SK-N-SH (cell line): ENCODE data around the gene ENTPD6. TPM values are rescaled to one million over a fixed set of nuclear protein-coding genes. Genes with fewer than 3 reads are reported as not detected.

Experiments
- CTCF ChIA-PET: fragments of 300-600, 350-600 bp; formaldehyde crosslinking; extraction: SDS; loops from one replicate; lab custom pipeline; 2021; lab: Yijun Ruan, JAX
- POLR2A ChIA-PET: fragments of 350-600 bp; sonication (Branson Sonifier 250); formaldehyde crosslinking; extraction: SDS; loops from one replicate; lab custom pipeline; 2020; ENCODE audit warnings: antibody characterized with exemption, inconsistent platforms; lab: Yijun Ruan, JAX
- DNase-seq: peaks from one replicate; pipeline ENCODE4 v3.0.0; 2012
- H2AFZ ChIP-seq: fragments of 200-600 bp; sonication (generic); 2 replicates; pipeline ENCODE4 v1.8.1; 2016; ENCODE audit warnings: antibody characterized with exemption, mild to moderate bottlenecking, low read depth
- H3F3A ChIP-seq: fragments of 200-600 bp; sonication (generic); replicated peaks from 2 replicates; pipeline ENCODE3; 2016; ENCODE audit warnings: antibody characterized with exemption, mild to moderate bottlenecking; ENCODE audit not compliant: insufficient read depth
- H3K27ac ChIP-seq, 2 experiments: fragments of 200-500 bp in 1 of 2; fragments of 200-600 bp in 1 of 2; sonication (Bioruptor generic) in 1 of 2; sonication (generic), shearing (Covaris generic) in 1 of 2; 2 replicates each; pipeline versions ENCODE4 v1.5.1 to v1.6.1; 2014 to 2016; ENCODE audit warnings: low read depth in 2 of 2, inconsistent platforms in 1 of 2, low read length in 1 of 2, mild to moderate bottlenecking in 1 of 2, mixed read lengths in 1 of 2
- H3K27me3 ChIP-seq: fragments of 200-600 bp; sonication (generic), shearing (Covaris generic); 2 replicates; pipeline ENCODE4 v1.6.1; 2016; ENCODE audit warnings: mixed run types; ENCODE audit not compliant: insufficient read depth
- H3K36me3 ChIP-seq, 2 experiments: fragments of 200-500 bp in 1 of 2; fragments of 200-600 bp in 1 of 2; sonication (Bioruptor generic) in 1 of 2; sonication (generic) in 1 of 2; replicated peaks in 1 of 2; 2 replicates each; pipeline versions ENCODE3 to v1.5.1; 2014 to 2016; ENCODE audit warnings: low read length in 1 of 2, mild to moderate bottlenecking in 1 of 2; ENCODE audit not compliant: insufficient read depth in 2 of 2, control insufficient read depth in 1 of 2
- H3K4me1 ChIP-seq, 2 experiments: fragments of 200-500 bp in 1 of 2; fragments of 200-600 bp in 1 of 2; sonication (Bioruptor generic) in 1 of 2; sonication (generic), shearing (Covaris generic) in 1 of 2; 2 replicates each; pipeline versions ENCODE4 v1.5.1 to v1.6.1; 2014 to 2016; ENCODE audit warnings: low read depth in 1 of 2, low read length in 1 of 2, mixed run types in 1 of 2; ENCODE audit not compliant: insufficient read depth in 2 of 2, control insufficient read depth in 1 of 2
- H3K4me2 ChIP-seq: fragments of 200-600 bp; sonication (generic), shearing (Covaris generic); 2 replicates; pipeline ENCODE4 v1.6.1; 2017; ENCODE audit warnings: mixed run types
- H3K4me3 ChIP-seq, 2 experiments: fragments of 200-500 bp in 1 of 2; fragments of 200-600 bp in 1 of 2; sonication (Bioruptor generic) in 1 of 2; sonication (generic), shearing (Covaris generic) in 1 of 2; 2 replicates each; pipeline versions ENCODE4 v1.5.1 to v1.8.1; 2014 to 2016; ENCODE audit warnings: low read depth in 2 of 2, inconsistent platforms in 1 of 2, low read length in 1 of 2, mild to moderate bottlenecking in 1 of 2, mixed read lengths in 1 of 2, moderate library complexity in 1 of 2
- H3K79me2 ChIP-seq: fragments of 200-600 bp; sonication (generic); 2 replicates; pipeline ENCODE4 v1.8.1; 2017; ENCODE audit warnings: mild to moderate bottlenecking; ENCODE audit not compliant: insufficient read depth
- H3K9ac ChIP-seq: fragments of 200-600 bp; sonication (generic); 2 replicates; pipeline ENCODE4 v1.6.1; 2017; ENCODE audit warnings: mixed run types
- H3K9me2 ChIP-seq: fragments of 200-600 bp; sonication (generic); 2 replicates; pipeline ENCODE4 v1.6.1; 2017; ENCODE audit warnings: mixed run types
- H3K9me3 ChIP-seq: fragments of 200-600 bp; sonication (generic); 2 replicates; pipeline ENCODE4 v1.6.1; 2017; ENCODE audit warnings: mixed run types, mild to moderate bottlenecking, moderate library complexity
- H4K20me1 ChIP-seq: fragments of 200-600 bp; sonication (generic); 2 replicates; pipeline ENCODE4 v1.6.1; 2017; ENCODE audit warnings: mild to moderate bottlenecking, mixed run types; ENCODE audit not compliant: insufficient read depth
- CHD2 ChIP-seq: fragments of 150-350 bp; IDR thresholded peaks from 2 replicates; pipeline ENCODE4 v1.6.1; 2018; ENCODE audit warnings: low read length; ENCODE audit not compliant: partially characterized antibody
- EZH2phosphoT487 ChIP-seq: fragments of 200-600 bp; sonication (generic); IDR thresholded peaks from 2 replicates; pipeline ENCODE4 v1.6.1; 2017; ENCODE audit warnings: low read depth, mixed run types, mild to moderate bottlenecking, antibody characterized with exemption, moderate library complexity, borderline replicate concordance
- FOXJ3 ChIP-seq: sonication (generic); formaldehyde crosslinking; IDR thresholded peaks from 2 replicates; pipeline ENCODE4 v1.5.1; 2020; ENCODE audit warnings: mild to moderate bottlenecking, missing genetic modification reagents
- GABPA ChIP-seq: IDR thresholded peaks from 2 replicates; pipeline ENCODE4 v1.4.0; 2012; ENCODE audit warnings: low read depth, mild to moderate bottlenecking
- JUND ChIP-seq: IDR thresholded peaks from 2 replicates; pipeline ENCODE4 v1.4.0; 2012
- POLR2AphosphoS5 ChIP-seq: IDR thresholded peaks from 2 replicates; pipeline ENCODE4 v1.6.1; 2012; ENCODE audit warnings: low read depth, low read length
- RAD21 ChIP-seq: IDR thresholded peaks from 2 replicates; pipeline ENCODE4 v1.6.1; 2012; ENCODE audit warnings: mild to moderate bottlenecking, low read length
- TAF1 ChIP-seq: IDR thresholded peaks from 2 replicates; pipeline ENCODE4 v1.6.1; 2012; ENCODE audit warnings: low read depth, mild to moderate bottlenecking, low read length, moderate library complexity, borderline replicate concordance
- WGBS: methylation state at CpG from one replicate; pipeline ENCODE4 v1.1.6; 2017; ENCODE audit warnings: low lambda C conversion rate; 5-methylcytosine and 5-hydroxymethylcytosine counted together
- polyA plus RNA-seq, 3 experiments: library from polyadenylated mRNA; depleted of rRNA; stranded (reverse); fragments of >200 nt; gene quantifications; 2 replicates each; pipeline ENCODE4 v1.2.3, GENCODE V29; 2012
- TF ChIP-seq, protein P1 (sequence below): fragments of 200-600 bp; sonication (generic); IDR thresholded peaks from 2 replicates; pipeline ENCODE4 v1.6.1; 2017; ENCODE audit warnings: antibody characterized with exemption, mild to moderate bottlenecking, moderate library complexity
- TF ChIP-seq, protein P2 (sequence below): IDR thresholded peaks from 2 replicates; pipeline ENCODE4 v1.4.0; 2012; ENCODE audit warnings: low read depth, borderline replicate concordance
- TF ChIP-seq, protein P3 (sequence below): IDR thresholded peaks from 2 replicates; pipeline ENCODE4 v1.4.0; 2012; ENCODE audit warnings: low read depth, borderline replicate concordance
- TF ChIP-seq, protein P4 (sequence below): fragments of 150-350 bp; IDR thresholded peaks from 2 replicates; pipeline ENCODE4 v1.6.1; 2017; ENCODE audit warnings: antibody characterized with exemption, low read length, low read depth, borderline replicate concordance
- TF ChIP-seq, protein P5 (sequence below): IDR thresholded peaks from 2 replicates; pipeline ENCODE4 v1.6.1; 2012; ENCODE audit warnings: mild to moderate bottlenecking, low read depth, low read length, moderate library complexity
- TF ChIP-seq, protein P6 (sequence below): IDR thresholded peaks from 2 replicates; pipeline ENCODE4; 2012

ENTPD6 gene
- polyA plus RNA-seq, 1 of the 3 experiments (the other 2 are of a cell fraction) = 76.1 TPM

DNA sequence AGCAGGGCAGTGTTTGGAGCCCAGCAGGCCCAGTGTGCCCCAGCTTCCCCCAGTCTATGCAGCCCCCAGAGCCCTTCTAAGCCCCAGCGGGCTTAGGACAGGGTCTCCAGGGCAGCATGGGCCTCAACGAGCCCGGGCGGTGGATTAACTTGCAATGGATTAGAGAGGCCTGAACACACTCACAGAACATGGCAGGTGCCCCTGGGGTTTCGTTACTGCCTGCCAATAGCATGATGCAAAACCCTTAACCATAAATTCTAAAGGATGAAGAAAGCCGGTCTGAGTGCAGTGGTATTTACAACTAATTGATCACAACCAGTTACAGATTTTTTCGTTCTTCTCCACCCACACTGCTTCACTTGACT, 18.9 kb downstream of the ENTPD6 start:
- Histone ChIP-seq H2AFZ (no peak overlapping the region), H3F3A (no peaks in the 10 kb centered on the region), H3K9ac (no peak overlapping the region), H3K27ac (no peak overlapping the region), H3K36me3 (peaks cover 35 to 43% of the 10 kb centered on the region in 2 experiments), H3K27me3 (no peaks in the 10 kb centered on the region), H3K4me1 (no peaks in the 10 kb centered on the region), H3K4me3 (no peak overlapping the region), H3K4me2 (no peak overlapping the region), H3K9me2 (no peaks in the 10 kb centered on the region), H4K20me1 (no peaks in the 10 kb centered on the region), H3K79me2 (no peaks in the 10 kb centered on the region), H3K9me3 (no peaks in the 10 kb centered on the region)
- POLR2A ChIA-PET = no interaction called here
- CTCF ChIA-PET = no interaction called here
- no peak for DNase-seq
- 88% methylated on average over 7 of the region's 7 CpGs for WGBS
- no peak for TF ChIP-seq TAF1
- TF ChIP-seq, protein P1, sequence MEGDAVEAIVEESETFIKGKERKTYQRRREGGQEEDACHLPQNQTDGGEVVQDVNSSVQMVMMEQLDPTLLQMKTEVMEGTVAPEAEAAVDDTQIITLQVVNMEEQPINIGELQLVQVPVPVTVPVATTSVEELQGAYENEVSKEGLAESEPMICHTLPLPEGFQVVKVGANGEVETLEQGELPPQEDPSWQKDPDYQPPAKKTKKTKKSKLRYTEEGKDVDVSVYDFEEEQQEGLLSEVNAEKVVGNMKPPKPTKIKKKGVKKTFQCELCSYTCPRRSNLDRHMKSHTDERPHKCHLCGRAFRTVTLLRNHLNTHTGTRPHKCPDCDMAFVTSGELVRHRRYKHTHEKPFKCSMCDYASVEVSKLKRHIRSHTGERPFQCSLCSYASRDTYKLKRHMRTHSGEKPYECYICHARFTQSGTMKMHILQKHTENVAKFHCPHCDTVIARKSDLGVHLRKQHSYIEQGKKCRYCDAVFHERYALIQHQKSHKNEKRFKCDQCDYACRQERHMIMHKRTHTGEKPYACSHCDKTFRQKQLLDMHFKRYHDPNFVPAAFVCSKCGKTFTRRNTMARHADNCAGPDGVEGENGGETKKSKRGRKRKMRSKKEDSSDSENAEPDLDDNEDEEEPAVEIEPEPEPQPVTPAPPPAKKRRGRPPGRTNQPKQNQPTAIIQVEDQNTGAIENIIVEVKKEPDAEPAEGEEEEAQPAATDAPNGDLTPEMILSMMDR = no peak
- TF ChIP-seq, protein P2, sequence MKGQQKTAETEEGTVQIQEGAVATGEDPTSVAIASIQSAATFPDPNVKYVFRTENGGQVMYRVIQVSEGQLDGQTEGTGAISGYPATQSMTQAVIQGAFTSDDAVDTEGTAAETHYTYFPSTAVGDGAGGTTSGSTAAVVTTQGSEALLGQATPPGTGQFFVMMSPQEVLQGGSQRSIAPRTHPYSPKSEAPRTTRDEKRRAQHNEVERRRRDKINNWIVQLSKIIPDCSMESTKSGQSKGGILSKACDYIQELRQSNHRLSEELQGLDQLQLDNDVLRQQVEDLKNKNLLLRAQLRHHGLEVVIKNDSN = no peak

DNA sequence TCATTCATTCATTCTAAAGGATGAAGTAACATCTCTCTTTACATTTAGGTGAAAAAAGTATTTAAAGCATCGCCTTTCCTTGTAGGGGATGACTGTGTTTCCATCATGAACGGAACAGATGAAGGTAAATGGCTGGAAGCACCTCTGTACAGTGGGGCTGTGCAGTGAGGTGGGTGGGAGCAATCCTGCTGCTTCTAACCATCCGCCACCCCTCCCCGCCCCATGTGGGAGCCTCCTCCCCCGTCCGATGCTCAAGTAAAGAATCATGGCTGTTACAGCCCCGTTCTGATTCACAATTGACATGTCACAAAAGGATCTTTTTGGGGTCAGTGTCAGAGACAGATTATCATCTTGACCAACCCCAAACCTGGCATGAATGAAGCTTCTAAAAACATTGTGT, 19.3 kb downstream of the ENTPD6 start:
- 92% methylated on average over 7 of the region's 7 CpGs for WGBS
- DNase-seq = no peak
- H3K27ac ChIP-seq = no peak overlapping the region
- no peaks in the 10 kb centered on the region for H3K27me3 ChIP-seq
- no peak overlapping the region for H3K4me3 ChIP-seq
- no peaks in the 10 kb centered on the region for H3F3A ChIP-seq
- H3K79me2 ChIP-seq = no peaks in the 10 kb centered on the region
- ChIA-PET CTCF (no interaction called here), POLR2A (interaction anchor here (0.6 to 0.9 kb wide), 2 partner anchors 11 to 14 kb away, joined by 3 read pairs; no protein-coding TSS in a partner anchor)
- no peak overlapping the region for H2AFZ ChIP-seq
- no peak overlapping the region for H3K9ac ChIP-seq
- no peaks in the 10 kb centered on the region for H3K9me3 ChIP-seq
- H4K20me1 ChIP-seq = no peaks in the 10 kb centered on the region
- H3K4me2 ChIP-seq = no peak overlapping the region
- no peaks in the 10 kb centered on the region for H3K4me1 ChIP-seq
- H3K9me2 ChIP-seq = no peaks in the 10 kb centered on the region
- H3K36me3 ChIP-seq = peaks cover 38 to 39% of the 10 kb centered on the region in 2 experiments
- TF ChIP-seq RAD21 (no peak), GABPA (no peak), FOXJ3 (CRISPR knock-in tag) (no peak), JUND (no peak), EZH2phosphoT487 (no peak), POLR2AphosphoS5 (no peak), CHD2 (no peak)
- TF ChIP-seq, protein P3, sequence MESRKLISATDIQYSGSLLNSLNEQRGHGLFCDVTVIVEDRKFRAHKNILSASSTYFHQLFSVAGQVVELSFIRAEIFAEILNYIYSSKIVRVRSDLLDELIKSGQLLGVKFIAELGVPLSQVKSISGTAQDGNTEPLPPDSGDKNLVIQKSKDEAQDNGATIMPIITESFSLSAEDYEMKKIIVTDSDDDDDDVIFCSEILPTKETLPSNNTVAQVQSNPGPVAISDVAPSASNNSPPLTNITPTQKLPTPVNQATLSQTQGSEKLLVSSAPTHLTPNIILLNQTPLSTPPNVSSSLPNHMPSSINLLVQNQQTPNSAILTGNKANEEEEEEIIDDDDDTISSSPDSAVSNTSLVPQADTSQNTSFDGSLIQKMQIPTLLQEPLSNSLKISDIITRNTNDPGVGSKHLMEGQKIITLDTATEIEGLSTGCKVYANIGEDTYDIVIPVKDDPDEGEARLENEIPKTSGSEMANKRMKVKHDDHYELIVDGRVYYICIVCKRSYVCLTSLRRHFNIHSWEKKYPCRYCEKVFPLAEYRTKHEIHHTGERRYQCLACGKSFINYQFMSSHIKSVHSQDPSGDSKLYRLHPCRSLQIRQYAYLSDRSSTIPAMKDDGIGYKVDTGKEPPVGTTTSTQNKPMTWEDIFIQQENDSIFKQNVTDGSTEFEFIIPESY = no peak
- TF ChIP-seq, protein P4, sequence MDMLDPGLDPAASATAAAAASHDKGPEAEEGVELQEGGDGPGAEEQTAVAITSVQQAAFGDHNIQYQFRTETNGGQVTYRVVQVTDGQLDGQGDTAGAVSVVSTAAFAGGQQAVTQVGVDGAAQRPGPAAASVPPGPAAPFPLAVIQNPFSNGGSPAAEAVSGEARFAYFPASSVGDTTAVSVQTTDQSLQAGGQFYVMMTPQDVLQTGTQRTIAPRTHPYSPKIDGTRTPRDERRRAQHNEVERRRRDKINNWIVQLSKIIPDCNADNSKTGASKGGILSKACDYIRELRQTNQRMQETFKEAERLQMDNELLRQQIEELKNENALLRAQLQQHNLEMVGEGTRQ = no peak
- TF ChIP-seq, protein P2 = no peak
- TF ChIP-seq, protein P5, sequence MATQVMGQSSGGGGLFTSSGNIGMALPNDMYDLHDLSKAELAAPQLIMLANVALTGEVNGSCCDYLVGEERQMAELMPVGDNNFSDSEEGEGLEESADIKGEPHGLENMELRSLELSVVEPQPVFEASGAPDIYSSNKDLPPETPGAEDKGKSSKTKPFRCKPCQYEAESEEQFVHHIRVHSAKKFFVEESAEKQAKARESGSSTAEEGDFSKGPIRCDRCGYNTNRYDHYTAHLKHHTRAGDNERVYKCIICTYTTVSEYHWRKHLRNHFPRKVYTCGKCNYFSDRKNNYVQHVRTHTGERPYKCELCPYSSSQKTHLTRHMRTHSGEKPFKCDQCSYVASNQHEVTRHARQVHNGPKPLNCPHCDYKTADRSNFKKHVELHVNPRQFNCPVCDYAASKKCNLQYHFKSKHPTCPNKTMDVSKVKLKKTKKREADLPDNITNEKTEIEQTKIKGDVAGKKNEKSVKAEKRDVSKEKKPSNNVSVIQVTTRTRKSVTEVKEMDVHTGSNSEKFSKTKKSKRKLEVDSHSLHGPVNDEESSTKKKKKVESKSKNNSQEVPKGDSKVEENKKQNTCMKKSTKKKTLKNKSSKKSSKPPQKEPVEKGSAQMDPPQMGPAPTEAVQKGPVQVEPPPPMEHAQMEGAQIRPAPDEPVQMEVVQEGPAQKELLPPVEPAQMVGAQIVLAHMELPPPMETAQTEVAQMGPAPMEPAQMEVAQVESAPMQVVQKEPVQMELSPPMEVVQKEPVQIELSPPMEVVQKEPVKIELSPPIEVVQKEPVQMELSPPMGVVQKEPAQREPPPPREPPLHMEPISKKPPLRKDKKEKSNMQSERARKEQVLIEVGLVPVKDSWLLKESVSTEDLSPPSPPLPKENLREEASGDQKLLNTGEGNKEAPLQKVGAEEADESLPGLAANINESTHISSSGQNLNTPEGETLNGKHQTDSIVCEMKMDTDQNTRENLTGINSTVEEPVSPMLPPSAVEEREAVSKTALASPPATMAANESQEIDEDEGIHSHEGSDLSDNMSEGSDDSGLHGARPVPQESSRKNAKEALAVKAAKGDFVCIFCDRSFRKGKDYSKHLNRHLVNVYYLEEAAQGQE = no peak
- TF ChIP-seq, protein P6, sequence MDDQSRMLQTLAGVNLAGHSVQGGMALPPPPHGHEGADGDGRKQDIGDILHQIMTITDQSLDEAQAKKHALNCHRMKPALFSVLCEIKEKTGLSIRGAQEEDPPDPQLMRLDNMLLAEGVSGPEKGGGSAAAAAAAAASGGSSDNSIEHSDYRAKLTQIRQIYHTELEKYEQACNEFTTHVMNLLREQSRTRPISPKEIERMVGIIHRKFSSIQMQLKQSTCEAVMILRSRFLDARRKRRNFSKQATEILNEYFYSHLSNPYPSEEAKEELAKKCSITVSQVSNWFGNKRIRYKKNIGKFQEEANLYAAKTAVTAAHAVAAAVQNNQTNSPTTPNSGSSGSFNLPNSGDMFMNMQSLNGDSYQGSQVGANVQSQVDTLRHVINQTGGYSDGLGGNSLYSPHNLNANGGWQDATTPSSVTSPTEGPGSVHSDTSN = no peak
